Karpas-422 (cell line): ENCODE results near the gene PDZD2. TPM values are rescaled to one million over a fixed set of nuclear protein-coding genes. Genes with fewer than 3 reads are reported as not detected.

Experiments
- DNase-seq: peaks from one replicate; pipeline ENCODE4 v3.0.0-alpha.2; 2015
- H2AFZ ChIP-seq: fragments of 200-600 bp; sonication (generic); 2 replicates; pipeline ENCODE4 v1.6.1; 2014; ENCODE audit warnings: antibody characterized with exemption, low read length, mixed read lengths
- H3K27ac ChIP-seq: fragments of 200-600 bp; sonication (generic); 2 replicates; pipeline ENCODE4 v1.5.1; 2014; ENCODE audit warnings: mild to moderate bottlenecking, low read length, moderate library complexity
- H3K27me3 ChIP-seq: fragments of 200-600 bp; sonication (generic); 2 replicates; pipeline ENCODE4 v1.6.1; 2014; ENCODE audit warnings: low read length, mixed read lengths
- H3K36me3 ChIP-seq: fragments of 200-600 bp; sonication (generic); 2 replicates; pipeline ENCODE4 v1.6.1; 2014; ENCODE audit warnings: low read length, mixed read lengths; ENCODE audit not compliant: insufficient read depth
- H3K4me1 ChIP-seq: fragments of 200-600 bp; sonication (generic); 2 replicates; pipeline ENCODE4 v1.6.1; 2014; ENCODE audit warnings: mild to moderate bottlenecking, low read length, mixed read lengths
- H3K4me2 ChIP-seq: fragments of 200-600 bp; sonication (generic); 2 replicates; pipeline ENCODE4 v1.6.1; 2014; ENCODE audit warnings: low read length, low read depth, mild to moderate bottlenecking; ENCODE audit not compliant: poor library complexity, severe bottlenecking
- H3K4me3 ChIP-seq: fragments of 200-600 bp; sonication (generic); 2 replicates; pipeline ENCODE4 v1.5.1; 2014; ENCODE audit warnings: mild to moderate bottlenecking, antibody characterized with exemption, low read length, mixed read lengths
- H3K79me2 ChIP-seq: fragments of 200-600 bp; sonication (generic); 2 replicates; pipeline ENCODE4 v1.6.1; 2014; ENCODE audit warnings: mild to moderate bottlenecking, low read length, mixed read lengths
- H3K9ac ChIP-seq: fragments of 200-600 bp; sonication (generic); 2 replicates; pipeline ENCODE4 v1.6.0; 2014; ENCODE audit warnings: low read length
- H3K9me2 ChIP-seq: fragments of 200-600 bp; sonication (generic), shearing (Covaris generic); replicated peaks from 2 replicates; pipeline ENCODE4 v1.6.0; 2014; ENCODE audit warnings: mild to moderate bottlenecking, low read length, moderate library complexity; ENCODE audit not compliant: insufficient read depth
- H3K9me3 ChIP-seq: fragments of 300-700, 200-600 bp; sonication (generic); 2 replicates; pipeline ENCODE4 v1.6.1; 2014; ENCODE audit warnings: low read length, mixed read lengths
- H4K20me1 ChIP-seq: fragments of 200-600 bp; sonication (generic); 2 replicates; pipeline ENCODE4 v1.6.1; 2014; ENCODE audit warnings: mild to moderate bottlenecking, antibody characterized with exemption, low read length, low read depth; ENCODE audit not compliant: insufficient read depth
- total RNA-seq: library from RNA; depleted of rRNA; stranded (reverse); fragments of >200 nt; shearing (Covaris generic); gene quantifications from 2 replicates; pipeline ENCODE4 v1.2.3, GENCODE V29; 2014; ENCODE audit warnings: low replicate concordance

PDZD2 gene
- total RNA-seq, 1 experiment from 2014 or later: not detected

- no peaks in the 10 kb centered on the region for H4K20me1 ChIP-seq
- H3K27ac ChIP-seq: peak overlapping the region; percentile 35
- H2AFZ ChIP-seq: no peak overlapping the region
- H3K79me2 ChIP-seq: peaks cover 88% of the 10 kb centered on the region
- peaks cover 31% of the 10 kb centered on the region for H3K4me1 ChIP-seq
- H3K27me3 ChIP-seq: no peaks in the 10 kb centered on the region
- no peaks in the 10 kb centered on the region for H3K9me3 ChIP-seq
- no peak overlapping the region for H3K4me2 ChIP-seq
- DNase-seq: no peak
- no peak overlapping the region for H3K9ac ChIP-seq
- no peaks in the 10 kb centered on the region for H3K9me2 ChIP-seq
- peaks cover 38% of the 10 kb centered on the region for H3K36me3 ChIP-seq
- H3K4me3 ChIP-seq: no peak overlapping the region
Measured at GRCh38 chr5:32123889-32124676, 485.2 kb downstream of the PDZD2 start.

GRCh38 chr5:32126691-32127090, 487.8 kb downstream of the PDZD2 start:
- H3K79me2 ChIP-seq: peaks cover 99% of the 10 kb centered on the region
- DNase-seq: no peak
- peaks cover 31% of the 10 kb centered on the region for H3K4me1 ChIP-seq
- H3K9me3 ChIP-seq: no peaks in the 10 kb centered on the region
- no peak overlapping the region for H3K4me2 ChIP-seq
- H3K36me3 ChIP-seq: peaks cover 36% of the 10 kb centered on the region
- no peaks in the 10 kb centered on the region for H3K9me2 ChIP-seq
- no peak overlapping the region for H3K9ac ChIP-seq
- no peak overlapping the region for H2AFZ ChIP-seq
- H3K4me3 ChIP-seq: no peak overlapping the region
- no peaks in the 10 kb centered on the region for H3K27me3 ChIP-seq
- no peak overlapping the region for H3K27ac ChIP-seq
- no peaks in the 10 kb centered on the region; the same call in 1 of the 2 replicates for H4K20me1 ChIP-seq

- peaks cover 96% of the 10 kb centered on the region for H3K79me2 ChIP-seq
- no peak overlapping the region for H3K4me3 ChIP-seq
- H3K9ac ChIP-seq: no peak overlapping the region
- no peak overlapping the region for H2AFZ ChIP-seq
- H3K36me3 ChIP-seq: peaks cover 34% of the 10 kb centered on the region
- H3K27me3 ChIP-seq: no peaks in the 10 kb centered on the region
- no peak for DNase-seq
- no peak overlapping the region for H3K4me2 ChIP-seq
- H3K9me2 ChIP-seq: no peaks in the 10 kb centered on the region
- H3K27ac ChIP-seq: no peak overlapping the region
- no peaks in the 10 kb centered on the region; the same call in 1 of the 2 replicates for H4K20me1 ChIP-seq
- H3K9me3 ChIP-seq: no peaks in the 10 kb centered on the region
- H3K4me1 ChIP-seq: peaks cover 31% of the 10 kb centered on the region
Measured at GRCh38 chr5:32127711-32128110, 488.8 kb downstream of the PDZD2 start.

GRCh38 chr5:32129074-32129598, 490.2 kb downstream of the PDZD2 start:
- H3K9ac ChIP-seq: no peak overlapping the region
- H3K9me3 ChIP-seq: no peaks in the 10 kb centered on the region
- H3K27ac ChIP-seq: no peak overlapping the region
- no peaks in the 10 kb centered on the region for H3K9me2 ChIP-seq
- H3K4me3 ChIP-seq: no peak overlapping the region
- peaks cover 34% of the 10 kb centered on the region for H3K36me3 ChIP-seq
- DNase-seq: no peak
- peaks cover 21% of the 10 kb centered on the region for H3K4me1 ChIP-seq
- no peaks in the 10 kb centered on the region for H3K27me3 ChIP-seq
- no peak overlapping the region for H2AFZ ChIP-seq
- no peak overlapping the region for H3K4me2 ChIP-seq
- peaks cover 96% of the 10 kb centered on the region for H3K79me2 ChIP-seq
- H4K20me1 ChIP-seq: no peaks in the 10 kb centered on the region; the same call in 1 of the 2 replicates

GRCh38 chr5:32130865-32131264, 491.9 kb downstream of the PDZD2 start:
- H4K20me1 ChIP-seq: no peaks in the 10 kb centered on the region; the same call in 1 of the 2 replicates
- H3K27me3 ChIP-seq: no peaks in the 10 kb centered on the region
- no peak overlapping the region for H3K9ac ChIP-seq
- no peaks in the 10 kb centered on the region for H3K9me2 ChIP-seq
- no peak overlapping the region for H3K4me2 ChIP-seq
- no peaks in the 10 kb centered on the region for H3K9me3 ChIP-seq
- H3K4me3 ChIP-seq: no peak overlapping the region
- DNase-seq: no peak
- peaks cover 36% of the 10 kb centered on the region for H3K36me3 ChIP-seq
- H3K79me2 ChIP-seq: peaks cover 87% of the 10 kb centered on the region
- H3K4me1 ChIP-seq: peaks cover 4% of the 10 kb centered on the region
- no peak overlapping the region for H3K27ac ChIP-seq
- no peak overlapping the region for H2AFZ ChIP-seq

DNA sequence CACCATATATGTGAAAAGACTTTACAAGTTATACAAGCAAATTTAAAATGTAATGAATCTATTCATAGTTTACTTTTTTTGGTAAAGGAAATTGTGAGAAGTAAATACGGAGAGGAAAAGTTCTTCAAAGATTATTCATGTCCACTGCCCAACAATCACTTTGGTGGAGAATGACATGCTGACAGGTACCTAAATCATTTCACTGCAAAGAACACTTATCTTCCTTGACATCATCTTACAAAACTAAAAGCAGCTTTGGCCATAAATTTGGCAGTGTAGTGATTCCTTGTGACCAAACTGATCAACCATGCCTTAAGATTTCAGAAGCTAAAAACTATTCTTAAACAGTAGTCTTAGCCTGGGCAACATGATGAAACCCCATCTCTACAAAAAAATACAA, 492.7 kb downstream of the PDZD2 start:
- H3K27ac ChIP-seq: no peak overlapping the region
- H2AFZ ChIP-seq: no peak overlapping the region
- no peaks in the 10 kb centered on the region; the same call in 1 of the 2 replicates for H4K20me1 ChIP-seq
- H3K9ac ChIP-seq: no peak overlapping the region
- DNase-seq: no peak
- no peaks in the 10 kb centered on the region for H3K4me1 ChIP-seq
- no peaks in the 10 kb centered on the region for H3K9me2 ChIP-seq
- no peak overlapping the region for H3K4me3 ChIP-seq
- H3K36me3 ChIP-seq: peaks cover 28% of the 10 kb centered on the region
- peaks cover 83% of the 10 kb centered on the region for H3K79me2 ChIP-seq
- no peaks in the 10 kb centered on the region for H3K27me3 ChIP-seq
- no peaks in the 10 kb centered on the region for H3K9me3 ChIP-seq
- no peak overlapping the region for H3K4me2 ChIP-seq

DNA sequence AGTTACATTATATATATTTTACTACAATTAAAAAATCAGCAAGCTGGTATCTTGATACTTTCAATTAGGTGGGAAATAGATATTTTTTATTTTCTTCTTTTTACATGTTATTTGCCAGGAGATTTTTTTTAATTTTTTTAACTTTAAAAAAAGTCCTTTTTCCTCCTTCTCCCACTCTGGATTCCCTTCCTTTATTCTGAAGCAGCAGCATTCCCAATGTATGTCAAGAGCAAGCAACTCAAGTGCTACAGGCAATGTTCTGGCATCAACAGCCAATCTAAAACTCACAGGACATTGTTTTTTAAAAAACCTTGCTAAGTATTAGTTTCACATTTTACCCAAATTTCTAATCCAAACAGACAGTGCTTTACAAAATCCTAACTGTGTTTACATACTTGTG, 493.8 kb downstream of the PDZD2 start:
- Histone ChIP-seq H4K20me1 (no peaks in the 10 kb centered on the region; the same call in 1 of the 2 replicates), H3K79me2 (peaks cover 79% of the 10 kb centered on the region), H3K4me2 (no peak overlapping the region)

GRCh38 chr5:32135086-32135485, 496.2 kb downstream of the PDZD2 start:
- Histone ChIP-seq H3K27me3 (no peaks in the 10 kb centered on the region), H2AFZ (no peak overlapping the region), H4K20me1 (no peaks in the 10 kb centered on the region; the same call in 1 of the 2 replicates), H3K36me3 (peaks cover 17% of the 10 kb centered on the region; the same call in 1 of the 2 replicates), H3K79me2 (peaks cover 76% of the 10 kb centered on the region), H3K4me2 (no peak overlapping the region), H3K9ac (no peak overlapping the region), H3K9me3 (no peaks in the 10 kb centered on the region), H3K4me3 (no peak overlapping the region), H3K27ac (no peak overlapping the region), H3K9me2 (no peaks in the 10 kb centered on the region), H3K4me1 (no peaks in the 10 kb centered on the region)
- no peak for DNase-seq

More for the DNA sequence above, 493.8 kb downstream of the PDZD2 start:
- H3K9me2 ChIP-seq: no peaks in the 10 kb centered on the region
- H3K9me3 ChIP-seq: no peaks in the 10 kb centered on the region
- H3K27me3 ChIP-seq: no peaks in the 10 kb centered on the region
- H3K9ac ChIP-seq: no peak overlapping the region
- no peak overlapping the region for H3K4me3 ChIP-seq
- peaks cover 22% of the 10 kb centered on the region for H3K36me3 ChIP-seq
- no peak for DNase-seq
- no peaks in the 10 kb centered on the region for H3K4me1 ChIP-seq
- no peak overlapping the region for H3K27ac ChIP-seq
- no peak overlapping the region for H2AFZ ChIP-seq
